ENCODE measurements around the gene NYAP1.

GRCh38 chr7:100504887-100505611, 21.3 kb downstream of the NYAP1 start:
- TF ChIP-seq EZH2 (IDR thresholded peaks at IDR 0.05; ENCODE audit: borderline replicate concordance): no peak
- no peak for TF ChIP-seq CTCF (IDR thresholded peaks at IDR 0.05; ENCODE audit: poor library complexity)
